ENCODE measurements around the gene ZDHHC13.

Gene ZDHHC13

DNA sequence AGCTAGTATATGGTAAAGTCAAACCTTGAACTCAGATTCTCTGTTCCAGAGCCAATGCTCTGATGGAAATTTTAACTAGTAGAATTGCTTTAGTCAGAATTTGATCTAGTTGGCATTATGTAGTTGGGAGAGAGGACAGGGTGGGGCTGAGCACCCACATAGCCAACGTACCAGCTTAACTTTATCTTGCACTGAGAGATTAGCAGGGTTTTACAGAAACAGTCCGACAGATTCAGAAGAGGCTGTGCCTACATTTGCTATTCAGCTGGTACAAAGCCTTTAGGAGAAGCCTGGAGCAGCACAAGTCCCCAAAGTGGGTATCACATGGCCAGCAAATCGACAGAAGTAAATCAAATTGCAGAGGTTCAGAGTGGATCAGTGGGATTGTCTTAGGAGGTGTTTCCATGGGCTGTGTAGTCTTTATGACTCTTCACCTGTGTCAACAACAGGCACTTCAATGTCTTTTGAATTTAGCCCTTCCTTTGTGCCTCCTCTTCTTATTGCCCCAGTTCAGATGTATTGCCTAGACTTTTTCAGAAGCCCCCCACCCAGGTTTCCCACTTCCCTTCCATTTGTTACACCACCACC is 92.1 kb downstream of the ZDHHC13 start:
- no peak for DNase-seq

DNA sequence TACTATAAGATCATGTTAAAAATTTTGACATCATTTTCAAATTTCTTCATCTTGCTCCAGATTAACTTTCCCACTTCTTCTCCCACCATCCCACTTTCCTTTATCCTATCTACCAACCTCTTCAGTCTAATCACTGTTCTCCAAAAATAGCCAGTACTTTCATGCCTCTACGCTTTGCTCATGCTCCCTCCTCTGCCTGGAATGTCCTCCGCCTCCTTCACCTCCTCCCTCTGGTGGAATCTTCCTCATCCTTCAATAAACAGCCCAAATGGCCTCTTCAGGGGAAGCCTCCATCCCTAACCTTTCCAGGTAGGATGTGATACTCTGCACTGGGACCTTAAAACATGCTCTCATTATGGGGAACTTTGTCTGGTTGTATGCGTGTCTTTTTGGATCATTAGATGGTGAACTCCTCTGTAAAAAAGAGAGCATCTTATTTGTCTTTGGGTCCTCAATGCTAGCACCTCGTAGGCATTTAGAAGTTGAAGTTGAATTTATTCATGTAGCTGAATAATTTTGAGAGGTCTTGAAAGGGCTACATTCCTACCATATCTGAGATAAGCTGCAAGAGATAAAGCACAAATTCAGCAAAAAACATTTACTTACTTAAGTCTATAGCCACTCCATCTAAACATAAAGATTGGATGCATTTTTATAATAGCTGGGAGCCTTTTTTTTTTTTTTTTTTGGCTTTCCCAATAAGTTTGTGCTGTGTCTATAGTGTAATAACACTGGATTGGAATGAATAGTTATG is 92.8 kb downstream of the ZDHHC13 start:
- no peak for DNase-seq

DNA sequence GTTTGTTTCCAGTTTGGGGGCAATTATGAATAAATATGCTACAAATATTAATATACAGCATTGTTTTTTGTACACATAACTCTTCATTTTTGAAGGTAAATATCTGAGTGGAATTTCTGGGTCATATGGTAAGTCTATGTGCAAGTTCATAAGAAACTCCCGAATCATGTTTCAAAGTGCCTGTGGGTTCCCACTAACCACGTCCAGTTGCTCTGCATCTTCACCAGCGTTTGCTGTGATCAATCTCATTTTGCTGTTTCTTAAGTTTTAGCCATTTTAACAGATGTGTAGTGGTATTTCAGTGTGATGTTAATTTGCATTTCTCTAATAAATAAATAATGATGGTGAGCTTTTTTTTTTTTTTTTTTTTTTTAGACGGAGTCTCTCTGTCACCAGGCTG is 99.1 kb downstream of the ZDHHC13 start:
- peak; percentile 10 for DNase-seq

DNA sequence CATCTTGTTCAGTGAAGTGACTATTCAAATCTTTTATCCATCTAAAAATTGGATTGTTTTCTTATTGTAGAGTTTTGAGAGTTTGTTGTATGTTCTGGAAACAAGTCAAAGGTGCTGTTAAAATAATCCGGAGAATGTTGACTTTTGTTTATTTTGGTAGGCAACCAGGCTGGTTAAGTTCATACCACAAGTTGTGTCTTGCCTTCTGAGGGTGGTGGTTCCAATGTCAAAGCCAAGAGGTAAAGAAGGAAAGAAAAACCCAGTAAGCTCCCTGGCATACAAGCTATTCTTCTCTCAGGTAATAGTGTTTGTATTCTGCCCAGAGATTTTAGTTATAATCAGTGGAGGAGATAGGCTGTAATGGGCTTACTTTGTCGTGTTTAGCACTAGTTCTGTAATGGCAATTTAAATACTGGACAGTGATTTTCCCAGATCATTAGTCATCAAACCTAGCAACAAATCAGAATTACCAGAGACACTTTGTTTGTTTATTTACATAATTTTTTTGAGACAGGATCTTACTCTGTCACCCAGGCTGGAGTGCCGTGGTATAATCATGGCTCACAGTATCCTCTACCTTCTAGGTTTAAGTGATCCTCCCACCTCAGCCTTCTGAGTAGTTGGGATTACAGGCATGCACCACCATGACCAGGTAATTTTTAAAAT is 99.9 kb downstream of the ZDHHC13 start:
- DNase-seq, result no peak

DNA sequence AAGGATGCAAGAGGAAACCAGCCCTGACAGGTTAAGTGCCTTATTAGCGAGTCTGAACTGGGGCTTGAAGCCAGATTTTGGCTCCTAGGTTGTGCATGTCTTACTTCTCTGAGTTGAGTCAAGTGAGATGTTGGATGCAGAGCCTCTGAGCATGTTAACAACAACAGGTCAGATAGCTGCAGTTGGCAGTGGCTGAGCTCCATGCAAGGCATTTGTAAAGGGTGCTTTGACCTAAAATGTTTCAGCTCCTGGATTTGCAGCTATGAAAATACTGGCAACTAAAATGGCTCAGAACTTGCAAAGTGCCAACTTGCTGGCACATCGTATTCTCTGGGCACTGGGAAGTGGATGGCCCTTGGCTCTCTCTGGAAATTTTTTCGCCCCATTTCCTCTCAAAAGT is 101.2 kb downstream of the ZDHHC13 start:
- DNase-seq, result no peak

DNA sequence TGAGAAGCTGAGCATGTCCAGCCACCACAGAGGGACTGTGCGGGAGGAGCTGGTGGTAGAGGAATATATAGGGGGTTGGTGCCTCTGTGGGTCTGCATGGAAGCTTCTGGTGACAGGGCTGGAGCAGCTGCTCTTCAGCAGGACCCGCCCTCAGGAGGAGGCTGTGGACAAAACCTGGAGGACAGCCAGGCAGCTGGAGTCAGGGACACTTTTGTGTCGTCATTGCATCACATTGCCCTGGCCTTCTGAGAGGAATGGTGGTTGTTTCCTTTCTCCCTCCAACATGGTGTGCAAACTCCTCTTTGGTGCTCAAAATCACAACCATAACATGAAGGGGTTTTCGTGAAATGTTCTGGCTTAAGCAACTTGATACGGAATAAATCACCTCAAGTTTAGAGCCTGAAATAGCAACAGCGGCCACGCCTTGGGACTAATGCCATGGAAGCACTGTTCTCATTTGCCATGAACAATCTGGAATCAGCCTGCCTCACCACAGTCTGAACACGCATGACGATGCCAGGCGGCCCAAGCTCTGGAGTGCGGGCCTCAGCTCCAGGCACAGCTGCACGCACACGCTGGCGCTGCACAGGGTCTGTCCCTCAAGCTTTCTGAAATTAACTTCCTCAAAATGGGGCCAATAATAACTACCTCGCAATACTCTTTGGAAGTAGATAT is 102.0 kb downstream of the ZDHHC13 start:
- no peak for DNase-seq

DNA sequence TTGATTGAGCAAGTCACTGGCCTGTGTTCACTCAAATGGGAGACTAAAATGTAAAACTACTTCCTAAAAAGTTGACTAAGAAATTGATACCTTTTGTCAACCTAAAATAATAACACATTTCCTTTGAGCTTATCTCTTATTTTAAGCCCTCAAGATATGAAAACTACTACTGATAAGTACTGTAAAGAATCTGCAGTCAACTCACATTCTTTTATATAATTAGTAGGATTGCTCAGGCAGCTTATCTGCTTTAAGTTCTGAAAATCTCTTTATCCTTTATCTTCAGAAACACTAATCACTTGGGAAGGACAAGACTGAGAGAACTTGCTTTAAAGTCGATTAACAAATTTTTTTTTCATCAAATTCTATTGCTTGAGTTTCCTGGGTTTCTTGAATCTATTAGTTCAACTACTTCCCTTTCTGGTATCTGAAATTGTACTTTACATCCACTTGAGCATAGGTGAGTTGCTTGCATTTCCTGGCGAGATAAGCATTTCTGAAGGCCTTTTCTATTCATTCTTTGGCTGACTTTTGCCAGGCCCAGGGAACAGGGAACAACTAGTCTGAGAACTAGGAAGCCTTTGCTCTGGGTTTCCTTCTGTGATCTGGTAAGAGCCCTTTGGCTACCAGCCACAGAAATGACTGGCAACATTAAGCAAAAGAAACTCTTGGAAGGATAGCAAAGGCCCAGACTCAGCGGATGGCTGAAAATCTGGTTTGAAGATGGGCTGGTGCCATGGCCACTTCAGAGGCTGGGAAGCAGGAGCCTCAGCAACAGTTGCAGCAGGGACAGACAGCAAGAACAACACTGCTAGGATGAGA is 104.1 kb downstream of the ZDHHC13 start:
- DNase-seq, result peak; percentile 17

DNA sequence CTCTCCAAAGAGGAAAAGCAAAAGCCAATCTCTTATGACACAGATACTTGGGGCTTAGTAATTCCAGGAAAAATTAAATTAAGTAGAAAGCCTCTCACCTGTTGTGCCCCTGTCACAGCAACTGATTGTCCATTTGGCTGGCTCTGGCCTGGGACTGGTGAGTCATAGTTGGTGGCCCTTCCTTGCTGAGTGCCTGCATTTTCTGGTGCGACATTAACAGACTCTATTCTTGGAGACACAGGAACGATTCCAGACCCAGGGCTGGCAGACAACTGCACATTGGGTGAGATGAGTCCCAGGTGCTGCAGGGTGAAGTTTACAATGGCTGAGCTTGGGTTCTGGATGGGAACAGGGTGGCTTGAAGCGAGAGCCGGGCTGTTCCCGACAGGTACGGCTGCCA is 108.2 kb downstream of the ZDHHC13 start:
- DNase-seq, result no peak

DNA sequence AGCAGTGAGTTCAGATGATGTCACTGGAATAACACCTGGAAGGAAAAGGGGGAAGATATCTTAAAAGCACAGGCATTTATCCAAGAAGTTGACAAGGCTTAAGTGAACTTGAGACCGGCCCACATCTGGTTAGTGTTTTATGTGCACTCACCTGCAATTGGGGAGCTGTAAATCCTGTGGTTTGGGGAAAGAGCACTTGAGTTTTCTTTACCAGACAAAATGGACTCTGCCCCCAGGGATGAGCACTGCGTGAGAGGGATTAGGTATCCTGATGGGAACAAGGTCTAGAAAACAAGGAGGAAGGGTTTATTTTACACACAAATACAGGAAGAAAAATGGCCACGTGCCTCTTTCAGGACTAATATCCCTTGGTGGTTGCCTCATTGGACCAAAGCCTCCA is 108.6 kb downstream of the ZDHHC13 start:
- DNase-seq, result no peak
